ENCODE data around the gene HNRNPA3. TPM values are rescaled to one million over a fixed set of nuclear protein-coding genes. Genes with fewer than 3 reads are reported as not detected.
A peak's percentile ranks its signal among the peaks of the same experiment; 100 is the strongest.
"Not testable (repeated sequence)": the region's sequence is repeated elsewhere in the genome, so short reads cannot be mapped to it uniquely, and the experiment has no call there.

Gene HNRNPA3
- total and polyA plus RNA-seq, 2 experiments from 2014 or later = 151 to 290 TPM

DNA sequence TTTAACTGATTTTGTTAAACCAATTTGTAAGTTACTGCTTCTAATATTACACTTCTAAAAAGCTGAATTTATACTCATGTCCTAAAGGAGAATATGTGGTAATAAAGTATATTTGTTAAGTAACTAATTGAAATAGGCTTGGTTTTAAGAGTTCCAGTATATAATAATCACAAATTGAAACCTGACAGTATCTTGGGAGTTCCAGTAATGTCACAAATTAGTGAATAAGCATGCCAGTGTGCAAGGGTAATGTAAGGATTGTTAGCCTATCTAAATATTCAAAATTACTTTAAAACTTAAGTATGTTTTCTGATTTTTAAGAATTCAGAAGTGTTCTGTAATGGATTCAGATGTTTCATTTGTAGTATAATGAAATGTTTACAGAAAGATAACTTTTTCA is 10.8 kb downstream of the HNRNPA3 start:
- H3K9me3 Mint-ChIP-seq; H3K9me2 ChIP-seq (ENCODE audit: insufficient read depth); H3K27me3 ChIP-seq (ENCODE audit: insufficient read depth); H2AFZ ChIP-seq; H3K4me2 ChIP-seq; H3K4me3 Mint-ChIP-seq; ATAC-seq; DNase-seq (ENCODE audit: low spot score); H3K4me3 ChIP-seq; H3F3A ChIP-seq (replicated peaks; ENCODE audit: low read depth); H3K27ac Mint-ChIP-seq; H3K4me1 ChIP-seq (ENCODE audit: insufficient read depth): not testable (repeated sequence)
- peaks cover 54% of the 10 kb centered on the region for H3K36me3 Mint-ChIP-seq (ENCODE audit: low read depth)
- Histone ChIP-seq H4K20me1 (replicated peaks; ENCODE audit: insufficient read depth) (peaks cover 10% of the 10 kb centered on the region; the same call in 1 of the 2 replicates), H3K36me3 (ENCODE audit: insufficient read depth) (peaks cover 27% of the 10 kb centered on the region; the same call in 1 of the 2 replicates), H3K79me2 (replicated peaks; ENCODE audit: insufficient read depth) (peaks cover 11% of the 10 kb centered on the region), H3K27ac (ENCODE audit: low read depth) (peak overlapping the region; percentile 18; the same call in 1 of the 2 replicates)
- peaks cover 37% of the 10 kb centered on the region for H3K4me1 Mint-ChIP-seq
- H3K27me3 Mint-ChIP-seq (ENCODE audit: insufficient read depth, low read depth, poor library complexity) = peaks cover 15% of the 10 kb centered on the region
- 0 out of 2 replicates have a peak, but pooled peaks have one; percentile 3 for TF ChIP-seq CREB1 (CRISPR knock-in tag; IDR thresholded peaks at IDR 0.05; ENCODE audit: low read depth)

DNA sequence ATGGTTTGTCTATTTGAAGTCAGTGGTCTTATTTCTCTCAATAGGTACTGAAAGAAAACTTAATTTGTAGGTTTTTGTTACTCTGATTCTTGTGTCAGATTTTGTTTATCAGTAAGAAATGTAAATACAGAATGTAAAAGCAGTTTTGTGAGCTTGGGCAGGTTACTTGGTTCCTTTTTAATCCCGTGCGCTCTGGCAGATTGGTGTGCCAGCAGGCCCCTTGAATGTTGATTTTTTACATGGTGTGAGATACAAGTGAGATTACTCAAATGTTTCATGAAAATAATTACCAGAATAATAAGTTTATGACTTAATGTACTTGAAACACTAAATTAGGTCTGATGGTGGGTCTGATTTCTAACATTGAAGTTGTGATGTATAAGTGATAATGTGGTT is 13.4 kb downstream of the HNRNPA3 start:
- H3K27ac Mint-ChIP-seq = no peak overlapping the region
- H3K4me1 Mint-ChIP-seq = peaks cover 20% of the 10 kb centered on the region; the same call in 2 of the 3 replicates
- H3K9me3 Mint-ChIP-seq = no peaks in the 10 kb centered on the region; the same call in 2 of the 3 replicates
- no peaks in the 10 kb centered on the region; the same call in 1 of the 2 replicates for H3F3A ChIP-seq (replicated peaks; ENCODE audit: low read depth)
- peak overlapping the region; percentile 67 for H3K27ac ChIP-seq (ENCODE audit: low read depth)
- H3K36me3 Mint-ChIP-seq (ENCODE audit: low read depth) = peaks cover 37% of the 10 kb centered on the region
- TF ChIP-seq EZH2phosphoT487 (IDR thresholded peaks at IDR 0.05; ENCODE audit: unreplicated experiment) (no peak), ZNF331 (CRISPR knock-in tag; IDR thresholded peaks at IDR 0.05; ENCODE audit: low read depth) (no peak), EZH2 (IDR thresholded peaks at IDR 0.05; ENCODE audit: low read depth, unreplicated experiment) (no peak), NANOG (IDR thresholded peaks at IDR 0.05; ENCODE audit: borderline replicate concordance) (no peak), JUNB (IDR thresholded peaks at IDR 0.05; ENCODE audit: unreplicated experiment) (no peak), STAT1 (IDR thresholded peaks at IDR 0.05; ENCODE audit: unreplicated experiment) (no peak), CREB1 (CRISPR knock-in tag; IDR thresholded peaks at IDR 0.05; ENCODE audit: low read depth) (no peak), ZNF114 (CRISPR knock-in tag; IDR thresholded peaks at IDR 0.05) (no peak)
- TF ChIP-seq, protein P1, sequence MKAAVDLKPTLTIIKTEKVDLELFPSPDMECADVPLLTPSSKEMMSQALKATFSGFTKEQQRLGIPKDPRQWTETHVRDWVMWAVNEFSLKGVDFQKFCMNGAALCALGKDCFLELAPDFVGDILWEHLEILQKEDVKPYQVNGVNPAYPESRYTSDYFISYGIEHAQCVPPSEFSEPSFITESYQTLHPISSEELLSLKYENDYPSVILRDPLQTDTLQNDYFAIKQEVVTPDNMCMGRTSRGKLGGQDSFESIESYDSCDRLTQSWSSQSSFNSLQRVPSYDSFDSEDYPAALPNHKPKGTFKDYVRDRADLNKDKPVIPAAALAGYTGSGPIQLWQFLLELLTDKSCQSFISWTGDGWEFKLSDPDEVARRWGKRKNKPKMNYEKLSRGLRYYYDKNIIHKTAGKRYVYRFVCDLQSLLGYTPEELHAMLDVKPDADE (IDR thresholded peaks at IDR 0.05) = no peak
- TF ChIP-seq, protein P2, sequence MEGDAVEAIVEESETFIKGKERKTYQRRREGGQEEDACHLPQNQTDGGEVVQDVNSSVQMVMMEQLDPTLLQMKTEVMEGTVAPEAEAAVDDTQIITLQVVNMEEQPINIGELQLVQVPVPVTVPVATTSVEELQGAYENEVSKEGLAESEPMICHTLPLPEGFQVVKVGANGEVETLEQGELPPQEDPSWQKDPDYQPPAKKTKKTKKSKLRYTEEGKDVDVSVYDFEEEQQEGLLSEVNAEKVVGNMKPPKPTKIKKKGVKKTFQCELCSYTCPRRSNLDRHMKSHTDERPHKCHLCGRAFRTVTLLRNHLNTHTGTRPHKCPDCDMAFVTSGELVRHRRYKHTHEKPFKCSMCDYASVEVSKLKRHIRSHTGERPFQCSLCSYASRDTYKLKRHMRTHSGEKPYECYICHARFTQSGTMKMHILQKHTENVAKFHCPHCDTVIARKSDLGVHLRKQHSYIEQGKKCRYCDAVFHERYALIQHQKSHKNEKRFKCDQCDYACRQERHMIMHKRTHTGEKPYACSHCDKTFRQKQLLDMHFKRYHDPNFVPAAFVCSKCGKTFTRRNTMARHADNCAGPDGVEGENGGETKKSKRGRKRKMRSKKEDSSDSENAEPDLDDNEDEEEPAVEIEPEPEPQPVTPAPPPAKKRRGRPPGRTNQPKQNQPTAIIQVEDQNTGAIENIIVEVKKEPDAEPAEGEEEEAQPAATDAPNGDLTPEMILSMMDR (conservative IDR thresholded peaks at IDR 0.05; ENCODE audit: low read depth in 2 of 2) = no peak
- TF ChIP-seq, protein P3, sequence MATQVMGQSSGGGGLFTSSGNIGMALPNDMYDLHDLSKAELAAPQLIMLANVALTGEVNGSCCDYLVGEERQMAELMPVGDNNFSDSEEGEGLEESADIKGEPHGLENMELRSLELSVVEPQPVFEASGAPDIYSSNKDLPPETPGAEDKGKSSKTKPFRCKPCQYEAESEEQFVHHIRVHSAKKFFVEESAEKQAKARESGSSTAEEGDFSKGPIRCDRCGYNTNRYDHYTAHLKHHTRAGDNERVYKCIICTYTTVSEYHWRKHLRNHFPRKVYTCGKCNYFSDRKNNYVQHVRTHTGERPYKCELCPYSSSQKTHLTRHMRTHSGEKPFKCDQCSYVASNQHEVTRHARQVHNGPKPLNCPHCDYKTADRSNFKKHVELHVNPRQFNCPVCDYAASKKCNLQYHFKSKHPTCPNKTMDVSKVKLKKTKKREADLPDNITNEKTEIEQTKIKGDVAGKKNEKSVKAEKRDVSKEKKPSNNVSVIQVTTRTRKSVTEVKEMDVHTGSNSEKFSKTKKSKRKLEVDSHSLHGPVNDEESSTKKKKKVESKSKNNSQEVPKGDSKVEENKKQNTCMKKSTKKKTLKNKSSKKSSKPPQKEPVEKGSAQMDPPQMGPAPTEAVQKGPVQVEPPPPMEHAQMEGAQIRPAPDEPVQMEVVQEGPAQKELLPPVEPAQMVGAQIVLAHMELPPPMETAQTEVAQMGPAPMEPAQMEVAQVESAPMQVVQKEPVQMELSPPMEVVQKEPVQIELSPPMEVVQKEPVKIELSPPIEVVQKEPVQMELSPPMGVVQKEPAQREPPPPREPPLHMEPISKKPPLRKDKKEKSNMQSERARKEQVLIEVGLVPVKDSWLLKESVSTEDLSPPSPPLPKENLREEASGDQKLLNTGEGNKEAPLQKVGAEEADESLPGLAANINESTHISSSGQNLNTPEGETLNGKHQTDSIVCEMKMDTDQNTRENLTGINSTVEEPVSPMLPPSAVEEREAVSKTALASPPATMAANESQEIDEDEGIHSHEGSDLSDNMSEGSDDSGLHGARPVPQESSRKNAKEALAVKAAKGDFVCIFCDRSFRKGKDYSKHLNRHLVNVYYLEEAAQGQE (IDR thresholded peaks at IDR 0.05; ENCODE audit: unreplicated experiment) = no peak
- H3K27me3 ChIP-seq (ENCODE audit: insufficient read depth) = no peaks in the 10 kb centered on the region
- H3K27me3 Mint-ChIP-seq (ENCODE audit: insufficient read depth, low read depth, poor library complexity) = peaks cover 13% of the 10 kb centered on the region
- DNase-seq (ENCODE audit: low spot score) (no peak), ATAC-seq (no peak)
- no peak overlapping the region for H3K4me3 Mint-ChIP-seq
- no peak overlapping the region for H2AFZ ChIP-seq
- no peaks in the 10 kb centered on the region for H3K9me2 ChIP-seq (ENCODE audit: insufficient read depth)
- peaks cover 2% of the 10 kb centered on the region; the same call in 1 of the 2 replicates for H4K20me1 ChIP-seq (replicated peaks; ENCODE audit: insufficient read depth)
- H3K4me2 ChIP-seq = no peak overlapping the region
- H3K36me3 ChIP-seq (ENCODE audit: insufficient read depth) = peaks cover 9% of the 10 kb centered on the region; the same call in 1 of the 2 replicates
- no peaks in the 10 kb centered on the region for H3K79me2 ChIP-seq (replicated peaks; ENCODE audit: insufficient read depth)
- H3K4me3 ChIP-seq = no peak overlapping the region
- peaks cover 9% of the 10 kb centered on the region for H3K4me1 ChIP-seq (ENCODE audit: insufficient read depth)
